Measurements from ENCODE around the gene RPS4Y2.

Gene RPS4Y2

GRCh38 chrY:20817067-20817466, 61.2 kb downstream of the RPS4Y2 start:
- Histone ChIP-seq H3K36me3 (ENCODE audit: insufficient read depth, low read length) (no peaks in the 10 kb centered on the region), H3K27ac (ENCODE audit: low read depth, low read length) (no peak overlapping the region), H3K4me1 (ENCODE audit: control insufficient read depth, insufficient read depth, low read length, unreplicated experiment) (no peaks in the 10 kb centered on the region), H3K27me3 (ENCODE audit: insufficient read depth, low read length) (no peaks in the 10 kb centered on the region), H3K4me3 (ENCODE audit: low read depth, low read length) (no peak overlapping the region), H2AFZ (ENCODE audit: low read length, unreplicated experiment) (no peak overlapping the region), H3K79me2 (ENCODE audit: control insufficient read depth, insufficient read depth, low read length, unreplicated experiment) (no peaks in the 10 kb centered on the region)
